Measurements from ENCODE around the gene PITPNC1.
"Not testable (repeated sequence)": the region's sequence is repeated elsewhere in the genome, so short reads cannot be mapped to it uniquely, and the experiment has no call there.

The PITPNC1 gene

GRCh38 chr17:67663457-67663856, 286.4 kb downstream of the PITPNC1 start:
- no peak for DNase-seq

- DNase-seq: no peak
These were observed 288.9 kb downstream of the PITPNC1 start for GRCh38 chr17:67666028-67666427.

DNA sequence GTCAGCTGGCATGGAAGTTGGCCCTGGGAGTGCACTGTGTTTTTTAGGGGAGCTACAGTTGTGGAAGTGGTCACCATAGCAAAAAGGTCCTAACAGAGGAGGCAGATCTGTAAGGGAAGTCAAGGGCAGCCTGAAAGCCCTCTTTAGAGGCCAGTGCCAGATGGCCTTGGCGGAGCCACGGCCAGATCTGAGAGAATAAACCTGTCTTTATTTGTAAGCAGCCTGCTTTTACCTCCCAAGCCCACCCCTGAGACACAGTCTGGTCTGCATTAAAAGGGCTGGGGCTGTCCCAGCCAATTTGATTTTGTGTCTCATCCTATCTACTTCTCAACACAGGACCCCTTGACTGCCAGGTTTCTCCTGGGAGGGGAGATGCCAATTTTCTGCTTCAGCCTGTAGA, 289.6 kb downstream of the PITPNC1 start:
- DNase-seq: no peak

- no peak for DNase-seq
These were observed 294.4 kb downstream of the PITPNC1 start for GRCh38 chr17:67671493-67671892.

DNA sequence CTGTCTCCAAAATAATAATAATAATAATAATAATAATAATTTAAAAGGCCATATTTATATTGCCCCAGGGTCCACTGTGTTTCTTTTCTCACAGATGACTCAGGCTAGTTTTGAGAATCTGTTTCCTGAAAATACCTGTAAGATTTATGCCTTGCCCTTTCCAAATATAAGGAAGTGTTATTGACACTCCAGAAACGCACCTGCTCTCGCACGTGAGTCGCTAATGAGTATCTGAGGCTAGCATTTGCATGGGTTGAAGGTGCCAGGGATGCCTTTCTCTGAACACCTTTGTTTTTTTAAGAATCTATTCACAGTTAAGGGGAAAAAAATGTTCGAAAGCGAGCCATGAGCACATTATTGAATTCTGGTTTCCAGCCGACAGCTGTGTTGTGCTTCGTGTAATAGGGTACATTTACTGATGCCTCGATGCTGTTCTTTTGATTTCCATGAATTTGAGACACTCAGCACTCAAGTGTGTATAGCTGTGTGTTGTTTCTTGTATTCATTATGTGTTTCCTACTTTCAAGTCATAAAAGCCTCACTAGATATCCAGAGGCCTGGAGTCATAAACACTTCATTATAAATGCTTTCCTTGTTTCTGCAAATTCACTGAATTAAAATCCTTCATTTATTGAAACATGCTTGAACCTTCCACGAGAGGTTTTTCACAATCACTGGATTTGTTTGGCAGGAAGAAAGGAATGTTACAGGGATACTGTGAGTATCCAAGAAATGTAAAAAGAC, 295.7 kb downstream of the PITPNC1 start:
- no peak for DNase-seq

- DNase-seq: no peak
These were observed 298.4 kb downstream of the PITPNC1 start for GRCh38 chr17:67675481-67675880.

- DNase-seq: no peak
These were observed 299.2 kb downstream of the PITPNC1 start for GRCh38 chr17:67676305-67676704.

DNA sequence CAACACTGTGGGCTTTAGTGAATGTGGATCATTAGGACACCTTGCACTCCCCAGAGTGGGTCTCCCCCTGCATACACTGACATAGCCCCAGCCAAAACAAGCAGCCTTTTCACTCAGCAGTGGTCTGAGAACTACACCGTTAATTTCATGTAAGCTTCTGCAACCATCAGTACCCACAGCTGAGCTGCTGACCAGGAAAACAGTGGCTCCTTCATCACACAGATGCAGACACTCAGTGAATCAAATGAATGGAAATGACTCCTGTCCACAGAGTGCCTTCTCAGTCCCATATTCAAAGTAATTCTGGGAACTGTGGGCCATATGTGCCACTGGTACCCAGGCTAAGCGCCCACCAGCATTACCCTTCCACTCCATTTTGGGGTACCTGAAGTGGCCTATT, 301.3 kb downstream of the PITPNC1 start:
- DNase-seq: no peak

DNA sequence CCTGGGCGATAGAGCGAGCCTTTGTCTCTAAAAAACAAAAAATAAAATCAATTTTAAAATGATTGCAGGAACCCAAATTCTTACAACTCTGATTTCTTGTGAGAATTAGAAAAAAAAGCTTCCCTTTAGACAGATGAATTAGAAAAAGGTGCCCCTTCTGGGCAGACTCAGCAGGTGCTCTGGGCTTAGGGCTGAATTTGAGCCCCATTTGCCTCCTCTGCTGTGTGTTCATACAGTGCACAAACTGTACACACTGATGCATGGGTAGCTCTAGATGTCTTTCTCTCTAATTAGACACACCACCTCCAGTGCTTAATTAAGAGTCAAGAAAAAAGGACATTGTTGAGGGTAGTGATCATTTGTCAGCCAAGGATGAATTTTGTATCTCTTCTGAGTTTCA, 302.1 kb downstream of the PITPNC1 start:
- no peak for DNase-seq

GRCh38 chr17:67679721-67680120, 302.6 kb downstream of the PITPNC1 start:
- DNase-seq: no peak

- no peak for DNase-seq
These were observed 303.6 kb downstream of the PITPNC1 start for GRCh38 chr17:67680445-67681224.

DNA sequence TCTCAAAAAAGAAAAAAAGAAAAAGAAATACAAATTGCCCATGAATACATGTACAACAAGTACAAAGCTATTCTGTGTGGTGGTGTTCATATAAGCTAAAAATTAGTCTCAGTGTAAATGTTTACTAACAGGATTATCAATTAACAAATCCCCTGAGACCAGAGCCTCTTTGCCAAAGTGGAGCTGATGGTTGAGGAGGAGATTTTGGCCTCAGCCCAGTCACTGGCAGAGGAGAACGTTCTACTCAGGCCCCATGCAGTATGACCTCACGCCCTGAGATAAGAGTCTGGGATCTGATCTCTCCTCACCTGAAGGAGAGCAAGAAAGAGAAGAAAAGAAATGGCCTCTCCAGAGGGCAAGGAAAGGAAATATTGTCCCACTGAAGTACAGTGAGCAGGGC, 305.1 kb downstream of the PITPNC1 start:
- DNase-seq: no peak

- no peak for DNase-seq
These were observed 308.3 kb downstream of the PITPNC1 start for GRCh38 chr17:67685351-67685750.

- DNase-seq: no peak
These were observed 309.2 kb downstream of the PITPNC1 start for GRCh38 chr17:67686241-67686640.

- DNase-seq: no peak
These were observed 310.4 kb downstream of the PITPNC1 start for GRCh38 chr17:67687511-67687910.

GRCh38 chr17:67689534-67690177, 312.6 kb downstream of the PITPNC1 start:
- DNase-seq: peak; percentile 56

- DNase-seq: no peak
These were observed 316.7 kb downstream of the PITPNC1 start for GRCh38 chr17:67693811-67694210.

GRCh38 chr17:67696347-67696746, 319.3 kb downstream of the PITPNC1 start:
- no peak for DNase-seq

GRCh38 chr17:67696853-67697498, 319.9 kb downstream of the PITPNC1 start:
- no peak for DNase-seq

DNA sequence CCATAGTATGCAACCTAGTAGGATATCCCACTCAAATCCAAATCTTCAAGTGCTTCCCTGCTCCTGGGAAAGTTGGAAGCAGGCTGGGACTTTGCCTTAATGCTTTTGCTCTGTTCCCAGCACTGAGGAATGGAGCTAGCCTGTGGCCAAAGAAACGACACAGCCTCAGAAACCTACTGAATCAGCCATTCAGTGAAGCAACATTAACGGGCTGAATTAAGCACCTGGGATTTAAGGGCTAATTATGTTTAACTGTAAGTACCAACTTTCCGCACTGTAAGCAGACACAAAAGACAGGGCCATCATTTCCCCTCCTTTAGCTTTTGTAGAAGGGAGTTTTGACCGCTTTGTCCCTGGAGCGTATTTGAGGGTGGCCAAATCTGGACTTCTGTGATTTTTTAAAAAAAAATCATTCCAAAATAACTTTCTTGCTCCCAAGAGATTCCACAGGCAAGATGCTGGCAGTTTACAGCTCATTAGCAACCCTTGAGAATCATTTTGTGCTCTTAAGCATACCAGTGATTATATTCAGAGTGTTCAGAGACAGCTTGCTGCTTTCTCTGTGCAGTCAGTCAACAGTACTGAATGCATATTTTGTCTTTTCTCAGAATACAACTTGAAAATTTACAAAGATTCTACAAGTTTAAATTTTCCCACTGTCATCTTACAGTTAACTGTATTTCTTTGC, 323.1 kb downstream of the PITPNC1 start:
- no peak for DNase-seq

DNA sequence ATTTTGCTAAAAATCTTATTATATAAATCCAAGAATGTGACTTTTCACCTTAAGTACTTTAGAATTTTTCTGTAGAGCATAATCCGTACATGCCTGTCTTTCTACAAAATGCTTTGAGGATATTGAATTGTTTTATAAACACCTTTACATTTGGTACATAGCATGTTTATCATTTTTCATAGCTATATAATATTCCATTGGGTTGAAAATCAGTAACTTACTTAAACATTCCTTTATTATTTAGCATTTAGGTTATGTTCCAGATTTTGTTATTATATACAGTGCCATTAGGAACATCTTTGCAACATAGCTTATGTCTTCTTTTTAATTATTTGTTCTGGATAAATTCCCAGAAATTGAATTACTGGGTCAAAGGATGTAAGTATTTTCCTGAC, 323.6 kb downstream of the PITPNC1 start:
- DNase-seq: no peak

- DNase-seq: not testable (repeated sequence)
These were observed 325.8 kb downstream of the PITPNC1 start for GRCh38 chr17:67702861-67703260.

- DNase-seq: no peak
These were observed 330.4 kb downstream of the PITPNC1 start for GRCh38 chr17:67707442-67707841.

Data from stimulated activated CD8-positive, alpha-beta memory T cell treated with anti-CD3 and anti-CD28 coated beads, Interleukin-4, amount 100 ng/mL, for 48 hours (primary cell).